Dedifferentiated amniotic fluid mesenchymal stem cell (primary cell): ENCODE data around the gene RUSF1.

ENCODE experiments used
- DNase-seq: peaks from one replicate; pipeline ENCODE4 v3.0.0-alpha.2; 2016; ENCODE audit errors: extremely low spot score

Gene RUSF1

GRCh38 chr16:31471241-31471874 lies 36.8 kb downstream of the RUSF1 start:
- DNase-seq = no peak

- DNase-seq = no peak
Observed at GRCh38 chr16:31470615-31471014, 37.6 kb downstream of the RUSF1 start.

- DNase-seq = no peak
Observed at GRCh38 chr16:31467858-31468257, 40.3 kb downstream of the RUSF1 start.

- no peak for DNase-seq
Observed at GRCh38 chr16:31467151-31467773, 40.9 kb downstream of the RUSF1 start.

GRCh38 chr16:31466381-31466841 lies 41.8 kb downstream of the RUSF1 start:
- no peak for DNase-seq

- DNase-seq = no peak
Observed at GRCh38 chr16:31465788-31466370, 42.3 kb downstream of the RUSF1 start.

GRCh38 chr16:31464781-31465260 lies 43.4 kb downstream of the RUSF1 start:
- DNase-seq = no peak

- DNase-seq = no peak
Observed at GRCh38 chr16:31464348-31464769, 43.8 kb downstream of the RUSF1 start.

- no peak for DNase-seq
Observed at GRCh38 chr16:31461921-31462804, 46.0 kb downstream of the RUSF1 start.

GRCh38 chr16:31461201-31461920 lies 46.8 kb downstream of the RUSF1 start:
- DNase-seq = no peak

GRCh38 chr16:31460582-31461002 lies 47.6 kb downstream of the RUSF1 start:
- DNase-seq = peak; percentile 74

GRCh38 chr16:31459687-31460581 lies 48.3 kb downstream of the RUSF1 start:
- peak; percentile 99 for DNase-seq

GRCh38 chr16:31458844-31459686 lies 49.1 kb downstream of the RUSF1 start, which contains the start of gene ARMC5:
Gene ARMC5, plus strand, starts transcription at chr16:31459501. Its CDS starts 24 bp downstream, at chr16:31459525.
- peak; percentile 98 for DNase-seq

GRCh38 chr16:31458073-31458843 lies 49.9 kb downstream of the RUSF1 start:
- DNase-seq = no peak

GRCh38 chr16:31456988-31457360 lies 51.2 kb downstream of the RUSF1 start:
- no peak for DNase-seq

- DNase-seq = no peak
Observed at GRCh38 chr16:31455601-31456314, 52.4 kb downstream of the RUSF1 start.

- DNase-seq = peak; percentile 33
Observed at GRCh38 chr16:31453255-31454204, 54.7 kb downstream of the RUSF1 start.
